Right lobe of liver (tissue), 6 donors: ENCODE results near the gene SNED1. TPM values are rescaled to one million over a fixed set of nuclear protein-coding genes. Genes with fewer than 3 reads are reported as not detected.

Experiments used
- ATAC-seq, 4 donors: fragments of 200-7000 bp; cut with Tn5 transposase; one replicate each; pipeline ENCODE4 v1.9.1; 2020; ENCODE audit warnings: mild to moderate bottlenecking in 4 of 4, moderate library complexity in 4 of 4
- DNase-seq, 3 donors: peaks; one replicate each; pipeline ENCODE4 v3.0.0-alpha.2; 2020
- H3K27ac ChIP-seq, 3 donors: fragments of 200-600 bp; one replicate each; pipeline ENCODE4 v1.8.0; 2022
- H3K27me3 ChIP-seq, 2 donors: fragments of 200-600 bp; one replicate each; pipeline ENCODE4 v1.8.0; 2022
- H3K36me3 ChIP-seq, 4 donors: fragments of 200-600 bp; sonication (generic) in 1 of 4; one replicate each; pipeline versions ENCODE4 v1.5.1 to v1.8.0; 2017 to 2022; ENCODE audit warnings: control low read depth in 1 of 4
- H3K4me1 ChIP-seq, 4 donors: fragments of 200-600 bp; sonication (generic) in 1 of 4; one replicate each; pipeline versions ENCODE4 v1.5.1 to v1.8.0; 2017 to 2022; ENCODE audit warnings: control low read depth in 1 of 4
- H3K4me3 ChIP-seq, 3 donors: fragments of 200-600 bp; one replicate each; pipeline ENCODE4 v1.8.0; 2022
- H3K9me3 ChIP-seq, 4 donors: fragments of 200-600 bp; sonication (generic) in 1 of 4; one replicate each; pipeline versions ENCODE4 v1.5.1 to v1.8.0; 2017 to 2022; ENCODE audit warnings: control low read depth in 1 of 4
- POLR2A ChIP-seq: fragments of 450-650 bp; IDR thresholded peaks from one replicate; pipeline ENCODE4 v1.6.1; 2017; ENCODE audit warnings: antibody characterized with exemption, mild to moderate bottlenecking
- WGBS: methylation state at CpG from one replicate; pipeline ENCODE4 v1.1.6; 2018; ENCODE audit warnings: low coverage, low lambda C conversion rate; ENCODE audit not compliant: insufficient coverage; ENCODE audit errors: missing lambda C conversion rate; 5-methylcytosine and 5-hydroxymethylcytosine counted together
- intact Hi-C, 2 donors: fragments of 100-400 bp; cut with DNase I; formaldehyde crosslinking; loops; one replicate each; pipeline versions ENCODE4 v1.11.2 to v1.14.1; 2022
- total RNA-seq, 6 experiments: library from RNA; depleted of rRNA in 2 of 6; stranded (reverse); fragments of >200 nt in 2 of 6; fragmentation: NEBNext Ultra II Directional in 3 of 6; extraction: Animal tissue kit (Norgen Biotek cat#: 25700) in 3 of 6; gene quantifications; one replicate each; pipeline versions ENCODE4 v1.1.0 to v1.2.4, GENCODE V29; 2016 to 2023
- TF ChIP-seq, protein P1 (sequence below), 4 donors: fragments of 200-600 bp in 3 of 4; fragments of 450-650 bp in 1 of 4; IDR thresholded peaks; one replicate each; pipeline versions ENCODE4 v1.5.1 to v1.8.0; 2016 to 2022; ENCODE audit warnings: antibody characterized with exemption in 4 of 4, mild to moderate bottlenecking in 2 of 4
- donor health status: DM: no; HTN: yes; CAD: no.
- donor health status: DM: no; HTN: no; CAD: no.
- donor health status: DM: no; HTN: no; CAD: no.
- donor health status: DM: no; HTN: yes; CAD: no.
- donor health status: DM: no; HTN: yes; CAD: no.

Gene SNED1
- total RNA-seq, 6 experiments from 2014 or later: 7.4 to 27.8 (median 13.2) TPM

- ATAC-seq (no peak), DNase-seq (peak in 1 of 3 donors; percentile 31)
- Histone ChIP-seq H3K9me3 (no peaks in the 10 kb centered on the region), H3K4me3 (no peak overlapping the region), H3K4me1 (no peaks in the 10 kb centered on the region), H3K27ac (no peak overlapping the region), H3K27me3 (no peaks in the 10 kb centered on the region), H3K36me3 (no peaks in the 10 kb centered on the region)
- TF ChIP-seq, protein P1, sequence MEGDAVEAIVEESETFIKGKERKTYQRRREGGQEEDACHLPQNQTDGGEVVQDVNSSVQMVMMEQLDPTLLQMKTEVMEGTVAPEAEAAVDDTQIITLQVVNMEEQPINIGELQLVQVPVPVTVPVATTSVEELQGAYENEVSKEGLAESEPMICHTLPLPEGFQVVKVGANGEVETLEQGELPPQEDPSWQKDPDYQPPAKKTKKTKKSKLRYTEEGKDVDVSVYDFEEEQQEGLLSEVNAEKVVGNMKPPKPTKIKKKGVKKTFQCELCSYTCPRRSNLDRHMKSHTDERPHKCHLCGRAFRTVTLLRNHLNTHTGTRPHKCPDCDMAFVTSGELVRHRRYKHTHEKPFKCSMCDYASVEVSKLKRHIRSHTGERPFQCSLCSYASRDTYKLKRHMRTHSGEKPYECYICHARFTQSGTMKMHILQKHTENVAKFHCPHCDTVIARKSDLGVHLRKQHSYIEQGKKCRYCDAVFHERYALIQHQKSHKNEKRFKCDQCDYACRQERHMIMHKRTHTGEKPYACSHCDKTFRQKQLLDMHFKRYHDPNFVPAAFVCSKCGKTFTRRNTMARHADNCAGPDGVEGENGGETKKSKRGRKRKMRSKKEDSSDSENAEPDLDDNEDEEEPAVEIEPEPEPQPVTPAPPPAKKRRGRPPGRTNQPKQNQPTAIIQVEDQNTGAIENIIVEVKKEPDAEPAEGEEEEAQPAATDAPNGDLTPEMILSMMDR (IDR thresholded peaks at IDR 0.05): no peak
- TF ChIP-seq POLR2A: no peak
- intact Hi-C loops: no loop called here
- 86% methylated on average over 23 of the region's 32 CpGs for WGBS
These were observed 118.5 kb downstream of the SNED1 start for GRCh38 chr2:241116606-241117560.

DNA sequence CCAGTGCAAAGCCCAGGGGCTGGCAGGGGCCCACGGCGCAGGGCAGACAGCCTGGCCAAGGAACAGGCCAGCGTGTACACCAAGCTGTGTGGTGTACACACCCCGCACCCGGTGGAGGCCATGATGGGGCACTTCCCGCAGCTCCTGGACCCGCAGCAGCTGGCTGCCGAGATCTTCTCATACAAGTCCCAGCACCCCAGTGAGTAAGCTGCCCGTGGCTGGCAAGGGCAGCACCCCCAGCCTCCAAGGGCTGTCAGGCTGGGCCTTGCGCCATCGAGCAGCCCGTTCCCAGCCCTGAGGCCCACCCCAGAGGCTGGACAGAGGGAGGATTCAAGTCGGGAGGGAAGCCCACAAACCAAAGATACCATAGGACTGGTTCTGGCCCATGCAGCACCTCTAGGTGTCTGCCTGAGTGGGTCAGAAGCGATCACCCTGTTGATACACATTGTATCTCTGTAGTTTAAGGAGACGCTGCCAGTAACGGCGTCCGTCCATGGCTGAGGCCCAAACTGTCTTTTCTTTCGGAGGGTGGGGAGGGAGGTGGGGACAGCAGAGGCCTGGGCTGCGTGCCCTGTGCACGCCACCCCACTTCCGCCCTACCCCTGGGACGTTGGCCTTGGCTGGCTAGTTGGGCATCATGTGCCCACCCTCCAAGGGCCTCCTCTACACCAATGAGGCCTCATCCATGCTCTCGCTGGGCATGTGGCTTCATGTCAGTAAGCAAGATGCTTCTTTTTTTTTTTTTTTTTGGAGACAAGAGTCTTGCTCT is 120.5 kb downstream of the SNED1 start:
- ATAC-seq: no peak
- no peak overlapping the region for H3K4me3 ChIP-seq
- no peaks in the 10 kb centered on the region for H3K9me3 ChIP-seq
- intact Hi-C loops: no loop called here
- 100% methylated on average over 5 of the region's 24 CpGs for WGBS
- no peak for TF ChIP-seq POLR2A
- TF ChIP-seq, protein P1 (IDR thresholded peaks at IDR 0.05): no peak
- no peaks in the 10 kb centered on the region for H3K36me3 ChIP-seq
- no peak overlapping the region for H3K27ac ChIP-seq
- DNase-seq: peak in 1 of 3 donors; percentile 46
- H3K4me1 ChIP-seq: peaks cover 0 to 1% (median under 1%) of the 10 kb centered on the region in 4 donors
- no peaks in the 10 kb centered on the region for H3K27me3 ChIP-seq

DNA sequence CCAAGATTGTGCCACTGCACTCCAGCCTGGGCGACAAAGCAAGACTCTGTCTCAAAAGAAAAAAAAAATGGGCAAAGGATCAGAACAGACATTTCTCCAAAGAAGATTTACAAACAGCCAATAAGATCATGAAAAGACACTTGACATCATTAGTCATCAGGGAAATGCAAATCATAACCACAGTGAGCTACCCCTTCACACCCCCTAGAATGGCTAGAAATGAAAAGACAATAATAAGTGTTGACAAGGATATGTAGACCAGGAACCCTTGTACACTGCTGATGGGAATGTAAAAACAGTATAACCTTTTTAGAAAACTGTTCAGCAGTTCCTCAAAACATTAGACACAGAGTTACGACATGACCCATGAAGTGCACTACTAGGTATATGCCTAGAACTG is 122.0 kb downstream of the SNED1 start:
- no peaks in the 10 kb centered on the region for H3K36me3 ChIP-seq
- H3K4me3 ChIP-seq: no peak overlapping the region
- peaks cover 0 to 6% (median 2%) of the 10 kb centered on the region in 4 donors for H3K4me1 ChIP-seq
- ATAC-seq (no peak), DNase-seq (no peak)
- intact Hi-C loops: no loop called here
- no peak overlapping the region for H3K27ac ChIP-seq
- 97% methylated on average over 2 of the region's 2 CpGs for WGBS
- H3K9me3 ChIP-seq: no peaks in the 10 kb centered on the region
- H3K27me3 ChIP-seq: no peaks in the 10 kb centered on the region
- TF ChIP-seq, protein P1 (IDR thresholded peaks at IDR 0.05): no peak
- no peak for TF ChIP-seq POLR2A

GRCh38 chr2:241121008-241121407 is 122.6 kb downstream of the SNED1 start:
- intact Hi-C loops: no loop called here
- H3K4me1 ChIP-seq: peaks cover 0 to 6% (median 2%) of the 10 kb centered on the region in 4 donors
- no peaks in the 10 kb centered on the region for H3K9me3 ChIP-seq
- ATAC-seq (no peak), DNase-seq (no peak)
- H3K4me3 ChIP-seq: no peak overlapping the region
- H3K27me3 ChIP-seq: no peaks in the 10 kb centered on the region
- 77% methylated on average over 5 of the region's 5 CpGs for WGBS
- no peak overlapping the region for H3K27ac ChIP-seq
- H3K36me3 ChIP-seq: no peaks in the 10 kb centered on the region
- TF ChIP-seq, protein P1 (IDR thresholded peaks at IDR 0.05): no peak
- no peak for TF ChIP-seq POLR2A
